HCT116 (cell line): ENCODE measurements around the gene CT45A7.
"Not testable (repeated sequence)": the region's sequence is repeated elsewhere in the genome, so short reads cannot be mapped to it uniquely, and the experiment has no call there.

Experiments
- ATF3 ChIP-seq: IDR thresholded peaks from 2 replicates; pipeline ENCODE4 v1.6.1; 2012
- CTCF ChIP-seq, 3 experiments: fragments of 200-600 bp in 1 of 3; sonication (generic) in 1 of 3; IDR thresholded peaks in 2 of 3; conservative IDR thresholded peaks in 1 of 3; 2 replicates each; pipeline ENCODE4 v1.5.1; 2012 to 2017; ENCODE audit warnings: low read depth in 2 of 3, low read length in 2 of 3, antibody characterized with exemption in 1 of 3, borderline replicate concordance in 1 of 3, control low read depth in 1 of 3, mild to moderate bottlenecking in 1 of 3, mixed read lengths in 1 of 3, mixed run types in 1 of 3, moderate library complexity in 1 of 3; ENCODE audit not compliant: insufficient read depth in 1 of 3
- EZH2 ChIP-seq: fragments of 200-600 bp; sonication (generic); IDR thresholded peaks from 2 replicates; pipeline ENCODE4 v1.6.1; 2017; ENCODE audit warnings: antibody characterized with exemption, mixed run types
- FOSL1 ChIP-seq: IDR thresholded peaks from 2 replicates; pipeline ENCODE4 v1.6.1; 2012; ENCODE audit warnings: low read depth
- MAX ChIP-seq: IDR thresholded peaks from 2 replicates; pipeline ENCODE4 v1.6.1; 2012
- POLR2A ChIP-seq: IDR thresholded peaks from 2 replicates; pipeline ENCODE4 v1.7.0; 2011; ENCODE audit warnings: borderline replicate concordance; ENCODE audit not compliant: insufficient read depth, insufficient read length; ENCODE audit errors: extremely low read depth
- REST ChIP-seq: IDR thresholded peaks from 2 replicates; pipeline ENCODE4 v1.6.1; 2012; ENCODE audit warnings: low read depth
- ZFX ChIP-seq: fragments of 450-650 bp; IDR thresholded peaks from 2 replicates; pipeline ENCODE4 v1.6.1; 2017

- not testable (repeated sequence) for TF ChIP-seq CTCF (IDR thresholded peaks at IDR 0.05 in 2 of 3, conservative IDR thresholded peaks at IDR 0.05 in 1 of 3; ENCODE audit: borderline replicate concordance in 1 of 3, insufficient read depth in 1 of 3, low read depth in 2 of 3, low read length in 2 of 3); POLR2A; ATF3; ZFX; EZH2; FOSL1; REST; MAX
These were observed 17.2 kb downstream of the CT45A7 start, which contains the start of gene CT45A2 for GRCh38 chrX:135819912-135820311.
